ENCODE measurements around the gene TRIM17.
"Not testable (repeated sequence)": the region's sequence is repeated elsewhere in the genome, so short reads cannot be mapped to it uniquely, and the experiment has no call there.

TRIM17 gene

GRCh38 chr1:228446852-228447251 is 30.2 kb upstream of the TRIM17 start:
- no peak for DNase-seq

GRCh38 chr1:228445843-228446650 is 29.4 kb upstream of the TRIM17 start:
- peak in 2 of 14 donors; percentile 1 to 76 for DNase-seq

GRCh38 chr1:228445490-228445842 is 28.8 kb upstream of the TRIM17 start:
- DNase-seq, result no peak

- DNase-seq, result no peak
Observed at GRCh38 chr1:228443395-228443794, 26.7 kb upstream of the TRIM17 start.

- peak in 1 of 14 donors; percentile 63 for DNase-seq
Observed at GRCh38 chr1:228440761-228441500, 24.3 kb upstream of the TRIM17 start.

GRCh38 chr1:228438266-228438665 is 21.6 kb upstream of the TRIM17 start:
- no peak for DNase-seq

GRCh38 chr1:228437424-228437962 is 20.8 kb upstream of the TRIM17 start:
- DNase-seq, result no peak

GRCh38 chr1:228434689-228435088 is 18.0 kb upstream of the TRIM17 start:
- no peak for DNase-seq

- not testable (repeated sequence) for DNase-seq
Observed at GRCh38 chr1:228433337-228434053, 16.8 kb upstream of the TRIM17 start.

- no peak for DNase-seq
Observed at GRCh38 chr1:228430243-228430642, 13.6 kb upstream of the TRIM17 start.

- DNase-seq, result no peak
Observed at GRCh38 chr1:228429698-228430097, 13.0 kb upstream of the TRIM17 start.

GRCh38 chr1:228429007-228429406 is 12.3 kb upstream of the TRIM17 start:
- no peak for DNase-seq

- DNase-seq, result no peak
Observed at GRCh38 chr1:228428412-228428811, 11.8 kb upstream of the TRIM17 start.

- no peak for DNase-seq
Observed at GRCh38 chr1:228426518-228427175, 10.0 kb upstream of the TRIM17 start.

- no peak for DNase-seq
Observed at GRCh38 chr1:228424685-228425660, 8.3 kb upstream of the TRIM17 start.

- DNase-seq, result no peak
Observed at GRCh38 chr1:228423404-228424053, 6.9 kb upstream of the TRIM17 start.

- no peak for DNase-seq
Observed at GRCh38 chr1:228420968-228421826, 4.5 kb upstream of the TRIM17 start.

- no peak for DNase-seq
Observed at GRCh38 chr1:228417483-228418203, 982 bp upstream of the TRIM17 start.

GRCh38 chr1:228417061-228417460 is 400 bp upstream of the TRIM17 start:
- no peak for DNase-seq
